Activated CD4-positive, alpha-beta T cell treated with anti-CD3 and anti-CD28 coated beads, Interleukin-2, amount 50 U/mL, for 24 hours (primary cell): ENCODE data around the gene SIRT3.

Experiments used
- DNase-seq, 2 donors: peaks; one replicate each; pipeline ENCODE4 v3.0.0-alpha.2; 2020; ENCODE audit warnings: low read depth in 1 of 2, low spot score in 1 of 2

The SIRT3 gene

GRCh38 chr11:235997-236773 is at the start of gene SIRT3:
TSS of gene SIRT3 (minus strand) at chr11:236342. CDS start at chr11:236328, 14 bp downstream.
- DNase-seq: peak; percentile 61 to 76

GRCh38 chr11:285894-286220 is 49.7 kb upstream of the SIRT3 start:
- DNase-seq: no peak

GRCh38 chr11:285021-285893 is 49.1 kb upstream of the SIRT3 start:
- DNase-seq: no peak

- no peak for DNase-seq
Measured at GRCh38 chr11:284105-285020, 48.2 kb upstream of the SIRT3 start.

GRCh38 chr11:283405-284104 is 47.4 kb upstream of the SIRT3 start:
- no peak for DNase-seq

- DNase-seq: no peak
Measured at GRCh38 chr11:282630-283360, 46.7 kb upstream of the SIRT3 start.

- no peak for DNase-seq
Measured at GRCh38 chr11:282171-282570, 46.0 kb upstream of the SIRT3 start.

- DNase-seq: no peak
Measured at GRCh38 chr11:281486-282161, 45.5 kb upstream of the SIRT3 start.

GRCh38 chr11:280706-281485 is 44.8 kb upstream of the SIRT3 start:
- no peak for DNase-seq

GRCh38 chr11:279966-280705 is 44.0 kb upstream of the SIRT3 start:
- DNase-seq: no peak

GRCh38 chr11:279040-279965 is 43.2 kb upstream of the SIRT3 start:
- DNase-seq: no peak

GRCh38 chr11:278001-278951 is 42.1 kb upstream of the SIRT3 start, which contains the start of gene NLRP6:
TSS of gene NLRP6 (plus strand) at chr11:278407. CDS start at chr11:278570, 163 bp downstream.
- DNase-seq: no peak

- DNase-seq: no peak
Measured at GRCh38 chr11:276219-276618, 40.1 kb upstream of the SIRT3 start.

GRCh38 chr11:272931-273198 is 36.7 kb upstream of the SIRT3 start:
- no peak for DNase-seq

GRCh38 chr11:272195-272930 is 36.2 kb upstream of the SIRT3 start:
- no peak for DNase-seq
